HL-60/S4 (cell line): ENCODE data around the gene STK11IP.

ENCODE experiments used
- in situ Hi-C: fragments of 300-500 bp; cut with MboI; formaldehyde crosslinking; loops from 2 replicates; pipeline ENCODE4 v1.14.3; 2022; ENCODE audit warnings: low sequenced_read_pairs

Gene STK11IP

GRCh38 chr2:219575566-219576504 lies 21.8 kb upstream of the STK11IP start:
- in situ Hi-C loops = no loop called here

- in situ Hi-C loops = no loop called here
Observed at GRCh38 chr2:219576505-219577388, 20.9 kb upstream of the STK11IP start.

GRCh38 chr2:219578811-219579613 lies 18.6 kb upstream of the STK11IP start:
- in situ Hi-C loops = no loop called here

- in situ Hi-C loops = no loop called here
Observed at GRCh38 chr2:219581346-219581745, 16.3 kb upstream of the STK11IP start.

GRCh38 chr2:219591091-219591490 lies 6.6 kb upstream of the STK11IP start:
- in situ Hi-C loops = no loop called here

GRCh38 chr2:219592736-219593135 lies 4.9 kb upstream of the STK11IP start:
- in situ Hi-C loops = no loop called here

- in situ Hi-C loops = no loop called here
Observed at GRCh38 chr2:219593154-219593553, 4.5 kb upstream of the STK11IP start.

GRCh38 chr2:219595256-219595655 lies 2.4 kb upstream of the STK11IP start:
- in situ Hi-C loops = no loop called here

GRCh38 chr2:219596954-219597551 lies 604 bp upstream of the STK11IP start:
- in situ Hi-C loops = no loop called here

GRCh38 chr2:219598308-219599078 lies 836 bp downstream of the STK11IP start:
- in situ Hi-C loops = no loop called here

- in situ Hi-C loops = no loop called here
Observed at GRCh38 chr2:219603771-219604170, 6.1 kb downstream of the STK11IP start.

- in situ Hi-C loops = no loop called here
Observed at GRCh38 chr2:219605607-219605954, 7.9 kb downstream of the STK11IP start.

GRCh38 chr2:219607931-219608330 lies 10.3 kb downstream of the STK11IP start:
- in situ Hi-C loops = no loop called here

- in situ Hi-C loops = no loop called here
Observed at GRCh38 chr2:219608399-219608964, 10.8 kb downstream of the STK11IP start.

GRCh38 chr2:219609149-219609750 lies 11.6 kb downstream of the STK11IP start:
- in situ Hi-C loops = no loop called here

GRCh38 chr2:219611306-219611705 lies 13.6 kb downstream of the STK11IP start:
- in situ Hi-C loops = no loop called here

GRCh38 chr2:219611866-219612576 lies 14.4 kb downstream of the STK11IP start:
- in situ Hi-C loops = no loop called here

GRCh38 chr2:219612577-219613286 lies 15.1 kb downstream of the STK11IP start:
- in situ Hi-C loops = no loop called here
